Natural killer cell (primary cell): Measurements from ENCODE around the gene EBP. TPM values are rescaled to one million over a fixed set of nuclear protein-coding genes. Genes with fewer than 3 reads are reported as not detected.
A peak's percentile ranks its signal among the peaks of the same experiment; 100 is the strongest.

Source experiments
- ATAC-seq, 3 donors: fragments of 150-1000 bp in 2 of 3; fragments of 200-7000 bp in 1 of 3; cut with Tn5 transposase; 1 replicate in 1 of 3; 2 replicates in 2 of 3; pipeline ENCODE4 v1.10.0; 2021; ENCODE audit warnings: mild to moderate bottlenecking in 2 of 3, moderate library complexity in 2 of 3
- DNase-seq, 2 donors: peaks; one replicate each; pipeline versions ENCODE4 v3.0.0 to v3.0.0-alpha.2; 2013 to 2021; ENCODE audit warnings: mixed read lengths in 1 of 2
- H3K27ac ChIP-seq: one replicate; pipeline ENCODE4 v1.5.1; 2013; ENCODE audit warnings: mild to moderate bottlenecking, low read length
- H3K27me3 ChIP-seq: one replicate; pipeline ENCODE4 v1.6.1; 2013; ENCODE audit warnings: low read length; ENCODE audit not compliant: control insufficient read depth, insufficient read depth
- H3K36me3 ChIP-seq: one replicate; pipeline ENCODE4 v1.6.1; 2013; ENCODE audit warnings: low read length; ENCODE audit not compliant: control insufficient read depth, insufficient read depth
- H3K4me1 ChIP-seq: one replicate; pipeline ENCODE4 v1.6.1; 2013; ENCODE audit warnings: low read length; ENCODE audit not compliant: control insufficient read depth, insufficient read depth
- H3K4me3 ChIP-seq: one replicate; pipeline ENCODE4 v1.5.1; 2013; ENCODE audit warnings: low read length
- H3K9me3 ChIP-seq: one replicate; pipeline ENCODE4 v1.6.1; 2013; ENCODE audit warnings: low read length; ENCODE audit not compliant: control insufficient read depth, insufficient read depth
- H3K27ac Mint-ChIP-seq, 2 donors: one replicate each; pipeline ENCODE4 v1.8.0; 2022; ENCODE audit warnings: mild to moderate bottlenecking in 2 of 2, mixed read lengths in 2 of 2, moderate library complexity in 1 of 2
- H3K27me3 Mint-ChIP-seq, 2 donors: one replicate each; pipeline ENCODE4 v1.8.0; 2022; ENCODE audit warnings: low read depth in 2 of 2, mixed read lengths in 2 of 2
- H3K36me3 Mint-ChIP-seq: one replicate; pipeline ENCODE4 v1.8.0; 2022; ENCODE audit warnings: mixed read lengths
- H3K4me1 Mint-ChIP-seq, 2 donors: one replicate each; pipeline ENCODE4 v1.8.0; 2022; ENCODE audit warnings: mixed read lengths in 2 of 2
- H3K4me3 Mint-ChIP-seq: one replicate; pipeline ENCODE4 v1.8.0; 2022; ENCODE audit warnings: mild to moderate bottlenecking, moderate library complexity, mixed read lengths
- H3K9me3 Mint-ChIP-seq, 2 donors: one replicate each; pipeline ENCODE4 v1.8.0; 2022; ENCODE audit warnings: mixed read lengths in 2 of 2
- CTCF ChIP-seq: fragments of 200-600 bp; IDR thresholded peaks from one replicate; pipeline ENCODE4 v1.8.0; 2022; ENCODE audit warnings: antibody characterized with exemption
- WGBS: methylation state at CpG from one replicate; pipeline ENCODE4 v1.1.7; 2013; ENCODE audit warnings: missing lambda C conversion rate; ENCODE audit not compliant: insufficient coverage; 5-methylcytosine and 5-hydroxymethylcytosine counted together
- intact Hi-C: fragments of 100-400 bp; cut with micrococcal nuclease; formaldehyde crosslinking; loops from one replicate; pipeline ENCODE4 v1.14.2; 2022
- total RNA-seq, 4 donors: library from RNA; stranded (reverse); fragments of 120-200 nt in 1 of 4; gene quantifications; one replicate each; pipeline versions ENCODE4 v1.2.3 to v1.2.4, GENCODE V29; 2013 to 2022

Gene EBP
- total RNA-seq, 3 donors from 2014 or later (not counting 1 experiment from before 2014, with no cell fraction given): 91.6 to 115 (median 97.6) TPM

GRCh38 chrX:48482526-48482925 lies 39.1 kb upstream of the EBP start:
- H3K9me3 Mint-ChIP-seq: no peaks in the 10 kb centered on the region
- no peaks in the 10 kb centered on the region for H3K27me3 Mint-ChIP-seq
- peaks cover 9 to 32% of the 10 kb centered on the region in 2 donors for H3K4me1 Mint-ChIP-seq
- Histone ChIP-seq H3K36me3 (peaks cover 14% of the 10 kb centered on the region), H3K27ac (no peak overlapping the region), H3K9me3 (no peaks in the 10 kb centered on the region), H3K4me1 (peaks cover 12% of the 10 kb centered on the region), H3K27me3 (no peaks in the 10 kb centered on the region), H3K4me3 (no peak overlapping the region)
- H3K36me3 Mint-ChIP-seq: no peaks in the 10 kb centered on the region
- H3K4me3 Mint-ChIP-seq: no peak overlapping the region
- no peak for TF ChIP-seq CTCF
- DNase-seq (no peak), ATAC-seq (no peak)
- 96% methylated on average over 7 of the region's 7 CpGs for WGBS
- no peak overlapping the region for H3K27ac Mint-ChIP-seq
- intact Hi-C loops: no loop called here

- Histone ChIP-seq H3K9me3 (no peaks in the 10 kb centered on the region), H3K4me1 (peaks cover 20% of the 10 kb centered on the region), H3K27ac (peak overlapping the region; percentile 74), H3K27me3 (no peaks in the 10 kb centered on the region), H3K4me3 (no peak overlapping the region), H3K36me3 (peaks cover 4% of the 10 kb centered on the region)
- intact Hi-C loops: no loop called here
- no peak for TF ChIP-seq CTCF
- ATAC-seq (peak; percentile 69 to 72 (median 70)), DNase-seq (peak in 1 of 2 donors; percentile 24)
- H3K9me3 Mint-ChIP-seq: no peaks in the 10 kb centered on the region
- peaks cover 18 to 20% of the 10 kb centered on the region in 2 donors for H3K4me1 Mint-ChIP-seq
- H3K27me3 Mint-ChIP-seq: no peaks in the 10 kb centered on the region
- H3K4me3 Mint-ChIP-seq: peak overlapping the region; percentile 31
- 57% methylated on average over 10 of the region's 10 CpGs for whole genome bisulfite sequencing
- no peaks in the 10 kb centered on the region for H3K36me3 Mint-ChIP-seq
- H3K27ac Mint-ChIP-seq: peak overlapping the region; percentile 81 to 86
Measured at GRCh38 chrX:48487362-48487798, 34.2 kb upstream of the EBP start.

- Mint-ChIP-seq H3K9me3 (no peaks in the 10 kb centered on the region), H3K36me3 (no peaks in the 10 kb centered on the region), H3K27me3 (no peaks in the 10 kb centered on the region), H3K4me3 (no peak overlapping the region), H3K27ac (peak overlapping the region; percentile 81 to 86), H3K4me1 (peaks cover 18 to 20% of the 10 kb centered on the region in 2 donors)
- Histone ChIP-seq H3K27ac (peak overlapping the region; percentile 74), H3K36me3 (peaks cover 4% of the 10 kb centered on the region), H3K27me3 (no peaks in the 10 kb centered on the region), H3K4me3 (no peak overlapping the region), H3K4me1 (peaks cover 20% of the 10 kb centered on the region), H3K9me3 (no peaks in the 10 kb centered on the region)
- DNase-seq (no peak), ATAC-seq (peak in 1 of 3 donors; percentile 32)
- WGBS: 84% methylated on average over 3 of the region's 3 CpGs
- intact Hi-C loops: no loop called here
- TF ChIP-seq CTCF: no peak
Measured at GRCh38 chrX:48488034-48488433, 33.6 kb upstream of the EBP start.

GRCh38 chrX:48489296-48489695 lies 32.3 kb upstream of the EBP start:
- Mint-ChIP-seq H3K36me3 (no peaks in the 10 kb centered on the region), H3K4me3 (no peak overlapping the region), H3K27me3 (no peaks in the 10 kb centered on the region), H3K9me3 (no peaks in the 10 kb centered on the region), H3K27ac (no peak overlapping the region), H3K4me1 (peaks cover 18 to 20% of the 10 kb centered on the region in 2 donors)
- no peak for TF ChIP-seq CTCF
- DNase-seq (no peak), ATAC-seq (no peak)
- Histone ChIP-seq H3K36me3 (no peaks in the 10 kb centered on the region), H3K4me3 (no peak overlapping the region), H3K27me3 (no peaks in the 10 kb centered on the region), H3K27ac (no peak overlapping the region), H3K9me3 (no peaks in the 10 kb centered on the region), H3K4me1 (peaks cover 20% of the 10 kb centered on the region)
- intact Hi-C loops: no loop called here
- 90% methylated on average over 8 of the region's 9 CpGs for WGBS
